HL-60/S4 treated with phorbol 12-myristate 13-acetate at 8.2 ng/mL for 4 days and 3 days (cell line): ENCODE results near the gene FXR2.

Experiments
- in situ Hi-C: fragments of 300-500 bp; cut with MboI; formaldehyde crosslinking; loops from 2 replicates; pipeline ENCODE4 v1.15.0; 2022; ENCODE audit warnings: low sequenced_read_pairs

The FXR2 gene

GRCh38 chr17:7575481-7575883 lies 39.2 kb downstream of the FXR2 start:
- in situ Hi-C loops = loop anchor here (25.0 kb wide), 2 partner anchors 112 to 262 kb away; partner anchors contain the start of genes KDM6B, TP53 and WRAP53

GRCh38 chr17:7574176-7574953 lies 40.3 kb downstream of the FXR2 start:
- in situ Hi-C loops = no loop called here

GRCh38 chr17:7573324-7574080 lies 41.2 kb downstream of the FXR2 start:
- in situ Hi-C loops = no loop called here

DNA sequence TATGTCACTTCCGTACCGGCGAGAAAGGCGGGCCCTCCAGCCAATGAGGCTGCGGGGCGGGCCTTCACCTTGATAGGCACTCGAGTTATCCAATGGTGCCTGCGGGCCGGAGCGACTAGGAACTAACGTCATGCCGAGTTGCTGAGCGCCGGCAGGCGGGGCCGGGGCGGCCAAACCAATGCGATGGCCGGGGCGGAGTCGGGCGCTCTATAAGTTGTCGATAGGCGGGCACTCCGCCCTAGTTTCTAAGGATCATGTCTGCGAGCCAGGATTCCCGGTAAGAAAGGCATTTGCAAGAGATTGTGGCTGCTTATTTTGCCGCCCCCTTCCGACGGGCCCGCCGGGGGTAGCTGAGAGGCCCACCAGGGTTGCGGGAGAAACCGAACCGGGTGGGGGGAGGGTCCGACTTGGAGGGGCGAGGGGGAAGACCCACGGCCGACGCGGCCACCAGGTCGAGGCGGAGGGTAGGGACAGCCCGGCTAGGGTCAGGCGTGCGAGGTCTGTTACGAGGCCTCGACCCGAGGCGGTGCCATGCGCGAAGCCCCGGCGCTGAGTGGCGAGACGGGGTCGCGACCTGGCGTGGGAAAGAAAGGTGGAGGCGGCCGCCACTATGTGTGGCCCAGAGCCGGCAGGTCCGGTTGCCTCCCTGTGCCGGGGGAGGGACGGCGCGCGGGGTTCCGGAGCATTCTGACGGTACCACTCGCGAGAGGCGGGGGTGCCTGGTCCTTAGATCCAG lies 41.9 kb downstream of the FXR2 start:
- in situ Hi-C loops = no loop called here

DNA sequence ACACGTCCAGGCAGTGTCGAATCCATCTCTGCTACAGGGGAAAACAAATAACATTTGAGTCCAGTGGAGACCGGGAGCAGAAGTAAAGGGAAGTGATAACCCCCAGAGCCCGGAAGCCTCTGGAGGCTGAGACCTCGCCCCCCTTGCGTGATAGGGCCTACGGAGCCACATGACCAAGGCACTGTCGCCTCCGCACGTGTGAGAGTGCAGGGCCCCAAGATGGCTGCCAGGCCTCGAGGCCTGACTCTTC lies 42.4 kb downstream of the FXR2 start:
- in situ Hi-C loops = no loop called here

GRCh38 chr17:7570351-7570750 lies 44.3 kb downstream of the FXR2 start:
- in situ Hi-C loops = no loop called here

GRCh38 chr17:7569571-7569970 lies 45.1 kb downstream of the FXR2 start:
- in situ Hi-C loops = no loop called here

DNA sequence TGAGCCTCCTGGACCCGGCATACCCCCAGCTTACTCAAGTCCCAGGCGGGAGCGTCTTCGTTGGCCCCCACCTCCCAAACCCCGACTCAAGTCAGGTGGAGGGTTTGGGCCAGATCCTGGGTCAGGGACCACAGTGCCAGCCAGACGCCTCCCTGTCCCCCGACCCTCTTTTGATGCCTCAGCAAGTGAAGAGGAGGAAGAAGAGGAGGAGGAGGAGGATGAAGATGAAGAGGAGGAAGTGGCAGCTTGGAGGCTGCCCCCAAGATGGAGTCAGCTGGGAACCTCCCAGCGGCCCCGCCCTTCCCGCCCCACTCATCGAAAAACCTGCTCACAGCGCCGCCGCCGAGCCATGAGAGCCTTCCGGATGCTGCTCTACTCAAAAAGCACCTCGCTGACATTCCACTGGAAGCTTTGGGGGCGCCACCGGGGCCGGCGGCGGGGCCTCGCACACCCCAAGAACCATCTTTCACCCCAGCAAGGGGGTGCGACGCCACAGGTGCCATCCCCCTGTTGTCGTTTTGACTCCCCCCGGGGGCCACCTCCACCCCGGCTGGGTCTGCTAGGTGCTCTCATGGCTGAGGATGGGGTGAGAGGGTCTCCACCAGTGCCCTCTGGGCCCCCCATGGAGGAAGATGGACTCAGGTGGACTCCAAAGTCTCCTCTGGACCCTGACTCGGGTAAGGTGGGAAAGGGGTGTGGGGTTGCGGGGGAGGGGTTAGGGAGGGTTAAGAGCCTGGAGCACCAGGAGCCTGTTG lies 51.4 kb downstream of the FXR2 start:
- in situ Hi-C loops = no loop called here

GRCh38 chr17:7562208-7562605 lies 52.5 kb downstream of the FXR2 start:
- in situ Hi-C loops = no loop called here

DNA sequence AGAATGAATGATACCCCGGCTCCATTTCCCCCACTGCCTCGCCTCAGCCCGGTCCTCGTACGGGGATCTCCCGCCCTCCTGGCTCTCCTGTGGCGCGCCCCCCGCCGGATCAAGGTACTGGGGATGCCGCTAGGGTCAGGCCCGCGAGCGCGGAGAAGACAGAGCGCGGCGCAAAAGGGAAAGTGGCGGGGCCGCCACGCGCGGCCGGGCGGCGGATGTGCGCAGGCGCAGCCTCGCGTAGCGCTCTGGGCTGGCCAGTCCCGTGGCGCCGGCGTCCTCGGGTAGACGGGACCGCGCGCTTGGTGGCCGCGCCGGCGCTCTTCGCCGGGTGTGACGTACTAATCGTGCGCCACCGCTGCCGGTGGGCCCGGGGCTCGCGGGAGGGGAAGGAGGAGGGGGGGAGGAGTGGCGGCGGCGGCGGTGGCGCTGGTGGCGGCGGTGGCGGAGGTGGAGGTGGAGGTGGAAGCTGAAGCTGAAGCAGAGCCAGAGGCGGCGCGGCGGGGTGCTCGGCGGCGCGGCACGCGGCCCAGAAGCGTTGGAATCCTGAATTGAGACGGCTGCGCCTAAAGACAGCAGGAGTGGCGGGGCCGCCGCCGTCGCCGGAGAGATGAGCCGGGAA lies 53.0 kb downstream of the FXR2 start, which contains the start of gene SENP3:
Gene SENP3 (plus strand): TSS at position 331 of the 619 bp plus-strand sequence. CDS start 1,158 bp downstream, outside the sequence.
- in situ Hi-C loops = no loop called here

DNA sequence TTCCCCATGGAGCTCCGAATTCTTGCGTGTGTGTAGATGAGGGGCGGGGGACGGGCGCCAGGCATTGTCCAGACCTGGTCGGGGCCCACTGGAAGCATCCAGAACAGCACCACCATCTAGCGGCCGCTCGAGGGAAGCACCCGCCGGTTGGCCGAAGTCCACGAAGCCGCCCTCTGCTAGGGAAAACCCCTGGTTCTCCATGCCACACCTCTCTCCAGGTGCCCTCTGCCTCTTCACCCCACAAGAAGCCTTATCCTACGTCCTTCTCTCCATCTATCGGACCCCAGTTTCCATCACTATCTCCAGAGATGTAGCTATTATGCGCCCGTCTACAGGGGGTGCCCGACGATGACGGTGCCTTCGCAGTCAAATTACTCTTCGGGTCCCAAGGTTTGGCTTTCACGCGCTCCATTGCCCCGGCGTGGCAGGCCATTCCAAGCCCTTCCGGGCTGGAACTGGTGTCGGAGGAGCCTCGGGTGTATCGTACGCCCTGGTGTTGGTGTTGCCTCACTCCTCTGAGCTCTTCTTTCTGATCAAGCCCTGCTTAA lies 53.6 kb downstream of the FXR2 start:
- in situ Hi-C loops = no loop called here

DNA sequence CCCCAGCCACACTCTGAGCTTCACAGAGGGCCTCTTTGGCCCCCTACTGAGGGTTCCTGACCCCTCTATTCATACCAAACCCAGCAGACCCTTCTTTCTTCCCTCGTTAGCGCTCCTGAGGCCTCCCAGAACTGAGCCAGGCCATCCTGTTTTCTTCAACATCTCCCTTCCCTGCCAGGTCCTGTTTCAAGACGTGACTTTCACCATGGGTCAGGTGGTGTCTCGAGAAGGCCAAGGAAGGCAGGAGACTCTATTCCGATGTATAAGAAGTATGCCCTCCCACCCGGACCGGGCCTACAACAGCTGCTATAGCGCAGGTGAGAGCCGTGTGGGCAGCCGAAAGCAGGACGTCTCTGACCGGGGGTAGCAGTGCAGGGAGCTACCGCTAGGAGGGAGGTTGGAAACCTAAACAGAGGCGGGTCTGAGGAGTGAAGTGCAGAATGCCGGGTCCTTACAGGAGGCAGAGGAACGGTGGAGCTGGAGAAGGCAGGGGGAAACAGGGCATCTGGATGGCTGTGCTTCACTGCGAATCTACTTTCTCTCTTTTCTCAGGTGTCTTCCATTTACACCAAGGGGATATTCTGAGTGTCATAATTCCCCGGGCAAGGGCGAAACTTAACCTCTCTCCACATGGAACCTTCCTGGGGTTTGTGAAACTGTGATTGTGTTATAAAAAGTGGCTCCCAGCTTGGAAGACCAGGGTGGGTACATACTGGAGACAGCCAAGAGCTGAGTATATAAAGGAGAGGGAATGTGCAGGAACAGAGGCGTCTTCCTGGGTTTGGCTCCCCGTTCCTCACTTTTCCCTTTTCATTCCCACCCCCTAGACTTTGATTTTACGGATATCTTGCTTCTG lies 54.3 kb downstream of the FXR2 start:
- in situ Hi-C loops = no loop called here

DNA sequence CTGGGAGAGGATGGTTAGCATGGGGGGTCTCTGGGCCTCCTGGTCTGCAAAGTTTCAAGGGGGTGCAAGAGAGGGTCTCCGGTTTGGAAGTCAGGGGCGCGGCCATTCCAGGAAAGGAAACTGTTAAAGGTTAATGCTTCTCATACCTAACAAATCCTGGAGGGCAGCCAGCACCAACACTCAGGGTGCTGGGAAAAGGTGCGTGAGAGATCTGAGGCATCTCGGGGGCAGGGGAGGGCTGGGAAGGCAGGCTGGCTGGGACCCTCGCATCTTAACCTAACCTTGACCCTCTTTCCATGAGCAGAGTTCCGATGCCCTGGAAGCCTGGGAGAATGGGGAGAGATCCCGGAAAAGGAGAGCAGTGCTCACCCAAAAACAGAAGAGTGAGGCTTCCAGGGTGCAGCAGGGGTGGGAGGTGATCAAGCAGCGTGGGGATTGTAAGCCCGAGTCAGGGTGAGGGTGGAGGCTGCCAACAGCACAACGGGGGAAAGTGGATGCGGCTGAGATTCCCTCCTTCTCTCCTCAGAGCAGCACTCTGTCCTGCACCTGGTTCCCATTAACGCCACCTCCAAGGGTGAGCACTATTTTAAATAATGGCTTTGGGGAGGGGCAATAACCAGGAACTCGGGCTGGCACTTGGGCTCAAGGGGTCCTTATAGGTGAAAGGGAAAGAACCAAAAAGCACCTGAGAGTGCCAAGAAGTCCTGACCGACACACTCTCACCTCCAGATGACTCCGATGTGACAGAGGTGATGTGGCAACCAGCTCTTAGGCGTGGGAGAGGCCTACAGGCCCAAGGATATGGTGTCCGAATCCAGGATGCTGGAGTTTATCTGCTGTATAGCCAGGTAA lies 55.2 kb downstream of the FXR2 start:
- in situ Hi-C loops = no loop called here

DNA sequence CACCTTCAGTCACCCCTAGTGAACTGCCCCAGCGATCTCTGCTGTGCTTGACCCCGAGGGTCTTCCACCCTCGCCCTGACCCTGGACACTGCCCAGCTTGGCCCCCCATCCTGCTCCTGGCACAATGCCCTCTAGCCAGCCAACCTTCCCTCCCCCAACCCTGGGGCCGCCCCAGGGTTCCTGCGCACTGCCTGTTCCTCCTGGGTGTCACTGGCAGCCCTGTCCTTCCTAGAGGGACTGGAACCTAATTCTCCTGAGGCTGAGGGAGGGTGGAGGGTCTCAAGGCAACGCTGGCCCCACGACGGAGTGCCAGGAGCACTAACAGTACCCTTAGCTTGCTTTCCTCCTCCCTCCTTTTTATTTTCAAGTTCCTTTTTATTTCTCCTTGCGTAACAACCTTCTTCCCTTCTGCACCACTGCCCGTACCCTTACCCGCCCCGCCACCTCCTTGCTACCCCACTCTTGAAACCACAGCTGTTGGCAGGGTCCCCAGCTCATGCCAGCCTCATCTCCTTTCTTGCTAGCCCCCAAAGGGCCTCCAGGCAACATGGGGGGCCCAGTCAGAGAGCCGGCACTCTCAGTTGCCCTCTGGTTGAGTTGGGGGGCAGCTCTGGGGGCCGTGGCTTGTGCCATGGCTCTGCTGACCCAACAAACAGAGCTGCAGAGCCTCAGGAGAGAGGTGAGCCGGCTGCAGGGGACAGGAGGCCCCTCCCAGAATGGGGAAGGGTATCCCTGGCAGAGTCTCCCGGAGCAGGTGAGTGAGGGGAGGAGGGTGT lies 56.0 kb downstream of the FXR2 start, which contains the start of gene TNFSF13:
Gene TNFSF13 (plus strand): TSS at position 207 of the 776 bp plus-strand sequence. CDS start 290 bp downstream, at position 497.
- in situ Hi-C loops = no loop called here

GRCh38 chr17:7557775-7558543 lies 56.7 kb downstream of the FXR2 start:
- in situ Hi-C loops = no loop called here

GRCh38 chr17:7557147-7557764 lies 57.4 kb downstream of the FXR2 start:
- in situ Hi-C loops = no loop called here
